Prostate gland (tissue), 2 donors: ENCODE measurements around the gene LAGE3. TPM values are rescaled to one million over a fixed set of nuclear protein-coding genes. Genes with fewer than 3 reads are reported as not detected.

Experiments
- DNase-seq: peaks from one replicate; pipeline ENCODE4 v3.0.0-alpha.2; 2019; ENCODE audit warnings: low spot score
- H3K27ac ChIP-seq, 2 donors: fragments of 200-600 bp; sonication (generic); 2 replicates each; pipeline ENCODE4 v1.5.1; 2017 to 2019
- H3K27me3 ChIP-seq: fragments of 200-600 bp; sonication (generic); replicated peaks from 2 replicates; pipeline ENCODE4 v1.5.1; 2019; ENCODE audit not compliant: insufficient read depth
- H3K36me3 ChIP-seq, 2 donors: fragments of 200-600 bp; sonication (generic); 1 replicate in 1 of 2; 2 replicates in 1 of 2; pipeline versions ENCODE4 v1.5.1 to v1.8.1; 2017 to 2019
- H3K4me1 ChIP-seq: fragments of 200-600 bp; sonication (generic); replicated peaks from 2 replicates; pipeline ENCODE4 v1.5.1; 2019
- H3K4me3 ChIP-seq, 2 donors: fragments of 200-600 bp; sonication (generic); 2 replicates each; pipeline ENCODE4 v1.5.1; 2017 to 2019
- H3K9me3 ChIP-seq: fragments of 200-600 bp; sonication (generic); 2 replicates; pipeline ENCODE4 v1.5.1; 2017
- CTCF ChIP-seq, 4 experiments: fragments of 200-600 bp in 2 of 4; fragments of 450-650 bp in 2 of 4; sonication (generic) in 2 of 4; IDR thresholded peaks; 1 replicate in 3 of 4; 2 replicates in 1 of 4; pipeline ENCODE4 v1.5.1; 2016 to 2019; ENCODE audit warnings: antibody characterized with exemption in 4 of 4, mild to moderate bottlenecking in 2 of 4, moderate library complexity in 2 of 4
- POLR2A ChIP-seq: fragments of 450-650 bp; IDR thresholded peaks from one replicate; pipeline ENCODE4 v1.6.1; 2016; ENCODE audit warnings: antibody characterized with exemption, mild to moderate bottlenecking
- POLR2AphosphoS5 ChIP-seq: sonication (generic); formaldehyde crosslinking; IDR thresholded peaks from one replicate; pipeline ENCODE4 v1.6.1; 2017; ENCODE audit warnings: antibody characterized with exemption
- WGBS: methylation state at CpG from one replicate; pipeline ENCODE4 v1.1.5; 2018; 5-methylcytosine and 5-hydroxymethylcytosine counted together
- intact Hi-C: fragments of 100-400 bp; cut with DNase I; formaldehyde crosslinking; loops from one replicate; pipeline ENCODE4 v1.14.2; 2022
- total RNA-seq, 2 donors: library from RNA; depleted of rRNA; stranded (reverse); fragments of >200 nt; gene quantifications; one replicate each; pipeline ENCODE4 v1.1.0, GENCODE V29; 2016

Gene LAGE3
- total RNA-seq, 2 donors from 2014 or later: 39.1 to 44.2 TPM

GRCh38 chrX:154446430-154446829, 32.7 kb downstream of the LAGE3 start:
- DNase-seq: no peak
- no peaks in the 10 kb centered on the region for H3K4me1 ChIP-seq
- no peak overlapping the region for H3K27ac ChIP-seq
- intact Hi-C loops: no loop called here
- no peaks in the 10 kb centered on the region for H3K27me3 ChIP-seq
- WGBS: 92% methylated on average over 11 of the region's 12 CpGs
- H3K36me3 ChIP-seq: no peaks in the 10 kb centered on the region
- H3K9me3 ChIP-seq: no peaks in the 10 kb centered on the region
- no peak overlapping the region for H3K4me3 ChIP-seq
- TF ChIP-seq POLR2AphosphoS5: no peak
- no peak for TF ChIP-seq POLR2A
- no peak for TF ChIP-seq CTCF (IDR thresholded peaks at IDR 0.05)

GRCh38 chrX:154445776-154446175, 33.3 kb downstream of the LAGE3 start:
- no peak for DNase-seq
- H3K9me3 ChIP-seq: no peaks in the 10 kb centered on the region
- no peak overlapping the region for H3K27ac ChIP-seq
- no peaks in the 10 kb centered on the region for H3K27me3 ChIP-seq
- H3K36me3 ChIP-seq: no peaks in the 10 kb centered on the region
- TF ChIP-seq POLR2AphosphoS5 (no peak), POLR2A (no peak), CTCF (IDR thresholded peaks at IDR 0.05) (no peak)
- no peaks in the 10 kb centered on the region for H3K4me1 ChIP-seq
- intact Hi-C loops: no loop called here
- no peak overlapping the region for H3K4me3 ChIP-seq
- 97% methylated on average over 5 of the region's 16 CpGs for WGBS

DNA sequence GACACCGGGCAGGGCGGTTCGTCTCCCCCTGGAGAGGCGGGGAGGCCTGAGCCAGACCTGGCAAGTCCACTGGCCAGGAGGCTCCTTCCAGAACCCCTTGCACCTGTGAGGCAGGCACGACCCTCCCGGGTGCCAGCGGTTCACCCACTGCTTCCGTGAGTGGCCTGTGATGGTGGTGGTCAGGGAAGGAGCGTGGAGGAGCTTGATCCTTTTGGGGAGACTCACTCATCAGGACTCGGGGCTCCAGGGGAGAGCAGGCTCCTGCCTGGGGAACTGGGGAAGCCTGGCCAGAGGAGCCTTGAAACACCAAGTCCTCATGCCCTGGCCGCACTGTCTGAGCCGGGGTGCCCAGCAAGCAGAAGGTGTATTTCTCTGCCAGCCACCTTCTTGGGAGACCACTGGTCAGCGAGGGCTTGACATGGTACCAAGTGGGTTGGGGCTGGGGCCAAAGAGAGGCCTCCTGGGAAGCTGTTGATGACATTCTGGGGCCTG, 34.3 kb downstream of the LAGE3 start:
- H3K27ac ChIP-seq: peak overlapping the region; percentile 88 to 89
- H3K27me3 ChIP-seq: no peaks in the 10 kb centered on the region
- 49% methylated on average over 10 of the region's 13 CpGs for WGBS
- H3K36me3 ChIP-seq: no peaks in the 10 kb centered on the region
- no peaks in the 10 kb centered on the region for H3K4me1 ChIP-seq
- TF ChIP-seq POLR2A: no peak
- TF ChIP-seq POLR2AphosphoS5: no peak
- no peak for TF ChIP-seq CTCF (IDR thresholded peaks at IDR 0.05)
- intact Hi-C loops: no loop called here
- DNase-seq: no peak
- H3K4me3 ChIP-seq: peak overlapping the region; percentile 38 to 48
- no peaks in the 10 kb centered on the region for H3K9me3 ChIP-seq

GRCh38 chrX:154443992-154444754, 34.9 kb downstream of the LAGE3 start, which contains the start of gene FAM50A:
Gene FAM50A, plus strand, starts transcription at chrX:154444141. Its CDS starts 95 bp downstream, at chrX:154444236.
- WGBS: 3% methylated on average over 7 of the region's 94 CpGs
- Histone ChIP-seq H3K4me3 (peak within 1 kb of the TSS; percentile 38 to 48), H3K27me3 (no peaks in the 10 kb centered on the region), H3K36me3 (no peaks in the 10 kb centered on the region), H3K27ac (peak within 1 kb of the TSS; percentile 88 to 89), H3K9me3 (no peaks in the 10 kb centered on the region), H3K4me1 (no peaks in the 10 kb centered on the region)
- peak; percentile 67 for DNase-seq
- intact Hi-C loops: no loop called here
- TF ChIP-seq POLR2A (peak; percentile 20), CTCF (IDR thresholded peaks at IDR 0.05) (peak in 1 of 4 experiments; percentile 26), POLR2AphosphoS5 (no peak)

- Histone ChIP-seq H3K36me3 (no peaks in the 10 kb centered on the region), H3K4me3 (peak overlapping the region; percentile 38 to 48), H3K9me3 (no peaks in the 10 kb centered on the region), H3K4me1 (no peaks in the 10 kb centered on the region), H3K27me3 (no peaks in the 10 kb centered on the region), H3K27ac (peak overlapping the region; percentile 88 to 89)
- TF ChIP-seq POLR2A (no peak), CTCF (IDR thresholded peaks at IDR 0.05) (no peak), POLR2AphosphoS5 (no peak)
- WGBS: 7% methylated on average over 10 of the region's 10 CpGs
- intact Hi-C loops: no loop called here
- DNase-seq: no peak
Measured at GRCh38 chrX:154443479-154443910, 35.6 kb downstream of the LAGE3 start.
